SKM-1 (cell line): ENCODE data around the gene JPH4.
"Not testable (repeated sequence)": the region's sequence is repeated elsewhere in the genome, so short reads cannot be mapped to it uniquely, and the experiment has no call there.

Experiments used
- DNase-seq: peaks from one replicate; lab custom pipeline; 2025; ENCODE audit not compliant: unreplicated experiment; lab: John Stamatoyannopoulos, UW

The JPH4 gene

GRCh38 chr14:23609411-23610089, 31.0 kb upstream of the JPH4 start:
- not testable (repeated sequence) for DNase-seq

DNA sequence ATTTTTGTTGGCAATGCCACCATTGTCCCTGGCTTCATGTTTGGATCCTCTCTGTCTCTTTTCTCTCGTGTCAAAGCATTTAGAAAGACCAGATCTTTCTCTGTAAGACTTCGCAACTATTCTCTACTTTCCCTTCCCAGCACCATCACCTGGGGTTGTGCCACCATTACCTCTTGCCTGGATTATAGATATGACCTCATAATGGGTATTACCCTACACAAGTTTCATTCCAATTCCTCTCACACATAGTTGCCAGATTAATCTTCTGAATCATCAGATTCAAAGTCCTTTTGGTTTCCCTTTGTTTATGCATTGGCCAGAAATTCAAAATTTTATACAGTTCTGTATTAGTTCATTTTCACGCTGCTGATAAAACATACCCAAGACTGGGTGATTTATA, 30.4 kb upstream of the JPH4 start:
- no peak for DNase-seq

DNA sequence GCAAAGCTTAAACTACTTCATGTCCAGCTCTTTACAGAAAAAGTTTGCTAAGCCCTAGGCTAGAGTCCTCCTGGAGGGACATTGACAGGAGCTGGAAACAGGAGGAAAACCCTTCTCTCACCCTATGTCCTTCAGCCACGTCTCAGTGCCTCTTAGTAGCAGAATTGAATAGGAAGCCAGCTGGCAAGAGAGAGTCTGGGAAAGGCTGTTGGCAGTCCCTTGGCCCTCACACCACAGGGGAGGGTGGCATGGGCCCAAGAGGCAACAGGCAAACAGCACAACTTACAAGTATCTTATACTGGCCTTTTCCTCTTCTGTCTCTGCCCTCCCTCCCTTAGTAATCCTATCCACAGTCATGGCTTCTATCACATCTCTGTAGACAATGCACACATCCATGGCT, 29.9 kb upstream of the JPH4 start:
- DNase-seq, result no peak

- no peak for DNase-seq
Measured at GRCh38 chr14:23605931-23606585, 27.5 kb upstream of the JPH4 start.

GRCh38 chr14:23604675-23605170, 26.1 kb upstream of the JPH4 start:
- no peak for DNase-seq

- no peak for DNase-seq
Measured at GRCh38 chr14:23604148-23604547, 25.6 kb upstream of the JPH4 start.

- no peak for DNase-seq
Measured at GRCh38 chr14:23603103-23603502, 24.5 kb upstream of the JPH4 start.

DNA sequence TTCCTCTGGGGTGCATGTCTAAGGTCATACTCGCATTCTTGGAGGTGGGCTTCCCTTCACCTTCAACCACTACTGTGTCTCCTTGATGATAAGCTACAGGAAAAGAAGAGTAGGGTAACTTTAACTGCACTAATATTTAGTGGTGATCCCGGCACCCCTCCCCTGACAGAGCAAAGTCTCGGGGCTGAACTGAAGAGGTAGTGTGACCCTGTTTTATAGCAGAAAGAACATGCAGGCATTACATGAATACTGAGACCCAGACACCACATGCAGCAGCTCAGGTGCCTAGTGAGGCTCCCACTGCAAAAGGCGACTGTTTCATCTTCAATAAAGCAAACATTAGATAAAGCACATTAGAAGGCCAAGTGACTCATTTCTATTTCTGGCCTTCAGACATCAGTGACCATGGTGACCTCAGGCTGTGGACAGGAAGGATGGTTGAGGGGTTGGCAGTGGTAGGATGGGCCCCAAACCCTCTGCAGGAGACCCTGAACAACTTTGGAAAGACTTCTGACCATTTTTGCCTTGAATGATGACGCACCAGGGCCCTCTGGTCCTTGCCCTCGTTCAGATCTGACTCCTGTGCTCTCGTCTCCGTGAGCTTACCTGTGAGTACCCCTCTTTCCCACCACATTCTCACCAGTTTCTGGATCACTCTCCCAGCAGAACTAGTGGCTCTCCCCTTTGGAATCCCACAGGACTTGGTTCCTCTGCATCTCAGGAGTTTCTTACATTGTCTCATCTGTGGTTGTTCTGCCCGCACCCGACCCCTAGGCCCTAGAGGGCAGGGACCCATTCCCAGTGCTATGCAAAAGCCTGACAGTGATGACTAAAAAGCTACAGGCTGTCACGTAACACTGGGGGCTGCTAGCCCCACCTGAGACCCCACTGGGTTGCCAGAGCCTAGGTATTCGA, 23.8 kb upstream of the JPH4 start:
- DNase-seq, result no peak

- no peak for DNase-seq
Measured at GRCh38 chr14:23601845-23602180, 23.2 kb upstream of the JPH4 start.

DNA sequence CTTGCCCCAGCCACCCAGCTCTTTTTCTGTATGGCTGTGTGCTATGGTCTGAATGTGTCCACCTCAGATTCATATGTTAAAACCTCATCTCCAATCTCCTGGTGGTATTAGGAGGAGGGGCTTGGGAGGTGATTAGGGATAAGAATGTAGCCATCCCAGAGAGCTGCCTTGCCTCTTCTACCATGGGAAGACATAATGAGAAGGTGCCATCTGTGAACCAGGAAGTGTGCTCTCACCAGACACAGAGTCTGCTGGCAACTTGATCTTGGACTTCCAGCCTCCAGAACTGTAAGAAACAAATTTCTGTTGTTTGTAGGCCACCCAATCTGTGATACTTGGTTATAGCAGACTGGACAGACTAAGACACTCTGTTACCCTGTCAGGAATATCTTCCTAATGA, 22.8 kb upstream of the JPH4 start:
- DNase-seq, result no peak

GRCh38 chr14:23600806-23601205, 22.2 kb upstream of the JPH4 start:
- no peak for DNase-seq

GRCh38 chr14:23600322-23600707, 21.7 kb upstream of the JPH4 start:
- no peak for DNase-seq

DNA sequence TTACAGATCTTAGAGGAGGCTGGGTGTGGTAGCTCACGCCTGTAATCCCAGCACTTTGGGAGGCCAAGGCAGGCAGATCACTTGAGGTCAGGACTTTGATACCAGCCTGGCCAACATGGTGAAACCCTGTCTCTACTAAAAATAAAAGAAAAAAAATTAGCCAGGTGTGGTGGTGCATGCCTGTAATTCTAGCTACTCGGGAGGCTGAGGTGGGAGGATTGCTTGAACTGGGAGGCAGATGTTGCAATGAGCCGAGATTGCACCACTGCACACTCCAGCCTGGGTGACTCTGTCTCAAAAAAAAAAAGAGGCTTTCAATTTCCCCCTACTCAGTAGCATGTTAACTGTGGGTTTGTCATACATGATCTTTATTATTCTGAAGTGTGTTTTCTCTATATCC, 15.6 kb upstream of the JPH4 start:
- not testable (repeated sequence) for DNase-seq

DNA sequence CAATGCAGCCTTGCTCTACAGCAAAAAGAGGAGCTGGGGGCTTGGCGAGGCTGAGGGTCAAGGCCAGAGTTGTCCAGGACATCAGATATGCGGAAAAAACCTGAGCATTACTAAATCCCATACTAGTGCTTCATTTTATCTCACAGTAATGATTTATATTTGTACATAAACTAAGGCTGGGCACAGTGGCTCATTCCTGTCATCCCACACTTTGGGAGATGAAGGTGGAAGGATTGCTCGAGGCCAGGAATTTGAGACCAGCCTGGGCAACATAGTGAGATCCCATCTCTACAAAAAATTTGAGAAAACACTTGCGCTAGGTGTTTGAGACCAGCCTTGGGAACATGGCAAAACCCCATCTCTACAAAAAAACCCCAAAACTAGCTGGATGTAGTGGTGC, 11.6 kb upstream of the JPH4 start:
- no peak for DNase-seq

DNA sequence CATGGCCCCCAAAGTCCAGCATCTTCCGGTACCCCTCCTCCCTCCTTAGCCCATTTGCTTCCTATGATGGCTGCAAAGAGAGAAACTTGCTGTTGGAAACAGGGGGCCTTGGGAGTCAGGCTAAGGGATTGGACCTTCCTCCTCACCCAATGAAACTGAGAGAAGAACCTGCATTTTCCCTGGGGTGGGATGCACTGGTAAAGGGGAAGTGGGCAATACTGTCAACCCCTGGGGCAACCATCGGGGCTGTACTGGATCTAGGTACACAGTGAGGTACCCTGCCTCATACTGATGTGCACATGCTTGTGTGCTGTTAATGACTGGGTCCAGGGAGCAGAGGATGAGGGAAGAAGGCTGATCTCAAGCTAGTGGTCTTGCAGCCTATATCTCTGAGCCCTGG, 11.0 kb upstream of the JPH4 start:
- no peak for DNase-seq

DNA sequence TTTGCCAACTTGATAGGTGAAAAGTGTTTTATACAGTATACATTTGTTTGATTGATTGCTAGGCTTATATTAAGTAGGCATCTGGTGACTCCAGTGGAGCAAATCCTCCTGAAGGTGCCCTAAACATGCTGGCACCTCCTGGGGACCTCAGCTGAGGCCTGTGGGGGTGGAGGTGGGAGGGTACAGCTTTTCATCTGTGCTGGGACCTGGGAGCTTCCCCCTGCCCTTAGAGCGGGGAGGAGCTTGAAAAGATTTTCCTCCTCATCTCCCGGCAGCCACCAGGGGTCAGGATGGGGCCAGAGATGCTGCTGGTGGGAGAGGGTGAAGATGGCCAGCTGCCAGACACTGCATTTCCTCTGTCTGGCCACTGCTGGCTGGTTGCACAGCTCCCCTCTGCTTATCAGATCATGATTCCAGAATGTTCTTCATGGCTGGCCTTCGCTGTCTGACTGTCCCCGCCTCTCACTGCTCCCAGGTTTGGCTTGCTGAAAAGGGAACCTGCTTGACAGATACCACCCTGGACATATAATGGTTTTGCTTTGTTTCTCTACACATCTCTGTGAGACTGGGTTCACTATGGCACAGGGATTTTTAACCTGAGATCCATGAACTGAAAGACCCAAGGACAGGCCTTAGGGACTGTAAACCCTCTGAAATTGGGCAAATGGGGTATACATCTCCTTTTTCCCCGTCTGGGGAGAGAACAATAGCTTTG, 10.5 kb upstream of the JPH4 start:
- DNase-seq, result peak; percentile 75

DNA sequence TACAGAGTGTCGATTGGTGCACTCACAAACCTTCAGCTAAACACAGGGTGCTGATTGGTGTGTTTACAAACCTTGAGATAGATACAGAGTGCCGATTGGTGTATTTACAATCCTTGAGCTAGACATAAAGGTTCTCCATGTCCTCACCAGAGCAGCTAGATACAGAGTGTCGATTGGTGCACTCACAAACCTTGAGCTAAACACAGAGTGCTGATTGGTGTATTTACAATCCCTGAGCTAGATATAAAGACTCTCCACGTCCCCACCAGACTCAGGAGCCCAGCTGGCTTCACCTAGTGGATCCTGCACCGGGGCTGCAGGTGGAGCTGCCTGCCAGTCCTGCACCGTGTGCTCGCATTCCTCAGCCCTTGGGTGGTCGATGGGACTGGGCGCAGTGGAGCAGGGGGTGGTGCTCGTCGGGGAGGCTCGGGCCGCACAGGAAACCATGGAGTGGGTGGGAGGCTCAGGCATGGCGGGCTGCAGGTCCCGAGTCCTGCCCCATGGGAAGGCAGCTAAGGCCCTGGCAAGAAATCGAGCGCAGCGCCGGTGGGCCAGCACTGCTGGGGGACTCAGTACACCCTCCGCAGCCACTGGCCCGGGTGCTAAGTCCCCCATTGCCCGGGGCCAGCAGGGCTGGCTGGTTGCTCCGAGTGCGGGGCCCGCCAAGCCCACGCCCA, 6.1 kb upstream of the JPH4 start:
- DNase-seq, result not testable (repeated sequence)

GRCh38 chr14:23583761-23584526, 5.4 kb upstream of the JPH4 start:
- DNase-seq, result not testable (repeated sequence)

GRCh38 chr14:23582906-23583760, 4.5 kb upstream of the JPH4 start:
- no peak for DNase-seq
